ENCODE measurements around the gene MRO. TPM values are rescaled to one million over a fixed set of nuclear protein-coding genes. Genes with fewer than 3 reads are reported as not detected.
A peak's percentile ranks its signal among the peaks of the same experiment; 100 is the strongest.

The MRO gene
- total and polyA plus RNA-seq, 2 of the 8 experiments (the other 6 are each of a cell fraction or from before 2014, with no cell fraction given), result 0.65 to 1.0 TPM

- ChIA-PET POLR2A (ENCODE audit: partially characterized antibody) (no interaction called here), CTCF (ENCODE audit: partially characterized antibody) (interaction anchor here (0.6 to 3.9 kb wide), 4 partner anchors 9 to 285 kb away, joined by 3 to 17 read pairs (median 4); no protein-coding TSS in a partner anchor)
- H3K4me3 ChIP-seq (ENCODE audit: extremely low read depth in 1 of 4, insufficient read depth in 2 of 4, low read depth in 3 of 4, low read length in 4 of 4), result no peak overlapping the region
- H3K79me2 ChIP-seq (ENCODE audit: control insufficient read depth in 1 of 2, insufficient read depth in 2 of 2, low read length in 2 of 2), result no peaks in the 10 kb centered on the region
- H2BK20ac ChIP-seq (ENCODE audit: low read length), result no peak overlapping the region
- no peak overlapping the region for H3K27ac ChIP-seq (ENCODE audit: low read depth, low read length)
- H4K8ac ChIP-seq (ENCODE audit: extremely low read depth, insufficient read depth, low read length), result no peak overlapping the region
- no peak overlapping the region for H3K4ac ChIP-seq (replicated peaks; ENCODE audit: insufficient read length, low read depth, low read length)
- H2AK5ac ChIP-seq (ENCODE audit: low read depth, low read length), result no peak overlapping the region
- H3K56ac ChIP-seq (replicated peaks; ENCODE audit: insufficient read length, low read depth, low read length), result no peak overlapping the region
- H3K14ac ChIP-seq (ENCODE audit: insufficient read length), result no peak overlapping the region
- no peak overlapping the region for H3K9ac ChIP-seq (replicated peaks in 1 of 4; ENCODE audit: extremely low read depth in 1 of 4, low read depth in 3 of 4, low read length in 3 of 4)
- H2AFZ ChIP-seq (ENCODE audit: low read length), result 0 out of 2 replicates have a peak overlapping the region, but pooled peaks have one; percentile 98
- H2BK120ac ChIP-seq (replicated peaks; ENCODE audit: low read depth, low read length), result no peak overlapping the region
- H2BK15ac ChIP-seq (ENCODE audit: low read length), result no peak overlapping the region
- no peak for DNase-seq (ENCODE audit: low read depth in 1 of 2, low spot score in 2 of 2)
- TF ChIP-seq CEBPB (IDR thresholded peaks at IDR 0.05; ENCODE audit: low read depth, low read length) (no peak), YY1 (IDR thresholded peaks at IDR 0.05; ENCODE audit: low read depth, low read length) (peak; percentile 41; the same call in 1 of the 2 replicates)
- no peaks in the 10 kb centered on the region for H3K36me3 ChIP-seq (ENCODE audit: control insufficient read depth in 2 of 4, insufficient read depth in 4 of 4, low read length in 3 of 4)
- H3K9me3 ChIP-seq (ENCODE audit: insufficient read depth in 2 of 2, low read depth in 1 of 2, low read length in 1 of 2), result no peaks in the 10 kb centered on the region
- H4K20me1 ChIP-seq (replicated peaks in 1 of 2; ENCODE audit: control insufficient read depth in 1 of 2, insufficient read depth in 2 of 2, low read length in 2 of 2), result no peaks in the 10 kb centered on the region
- no peak overlapping the region; the same call in 1 of the 2 replicates for H3K18ac ChIP-seq (ENCODE audit: extremely low read depth, low read length)
- H3K23me2 ChIP-seq (ENCODE audit: low read depth, low read length), result no peaks in the 10 kb centered on the region
- no peaks in the 10 kb centered on the region for H3K27me3 ChIP-seq (replicated peaks in 1 of 4; ENCODE audit: control insufficient read depth in 3 of 4, extremely low read depth in 1 of 4, insufficient read depth in 3 of 4, low read length in 3 of 4)
- no peak overlapping the region for H4K5ac ChIP-seq (ENCODE audit: insufficient read length, low read depth, low read length)
- no peak for FAIRE-seq
- H3K4me2 ChIP-seq (ENCODE audit: insufficient read depth in 1 of 2, low read depth in 2 of 2, low read length in 2 of 2), result no peak overlapping the region
- H4K91ac ChIP-seq (replicated peaks; ENCODE audit: insufficient read length, low read length), result no peak overlapping the region
- H2BK5ac ChIP-seq (ENCODE audit: low read depth, low read length), result no peak overlapping the region
- WGBS, 2 experiments (ENCODE audit: extremely low coverage in 1 of 2, insufficient coverage in 1 of 2, insufficient read length in 1 of 2, insufficient replicate concordance in 2 of 2, low coverage in 1 of 2, low lambda C conversion rate in 2 of 2, missing lambda C conversion rate in 1 of 2), result 88% methylated on average over 4 of the region's 4 CpGs; no CpG with 5 or more reads in 1 of the 2 experiments
- H2BK12ac ChIP-seq (ENCODE audit: low read depth, low read length), result no peak overlapping the region
- no peaks in the 10 kb centered on the region for H3K79me1 ChIP-seq (ENCODE audit: low read depth, low read length)
- H3K4me1 ChIP-seq (replicated peaks in 1 of 4; ENCODE audit: control insufficient read depth in 3 of 4, insufficient read depth in 4 of 4, low read length in 3 of 4), result peaks cover 0 to 5% (median 2%) of the 10 kb centered on the region in 4 experiments; a peak in 3 of 7 replicates
- H3K23ac ChIP-seq (ENCODE audit: insufficient read length), result no peak overlapping the region
These were observed 43.4 kb downstream of the MRO start for GRCh38 chr18:50776383-50776782.
